ENCODE results near the gene STIM1. TPM values are rescaled to one million over a fixed set of nuclear protein-coding genes. Genes with fewer than 3 reads are reported as not detected.

The STIM1 gene
- total RNA-seq, 1 donor from 2014 or later = 60.7 TPM

DNA sequence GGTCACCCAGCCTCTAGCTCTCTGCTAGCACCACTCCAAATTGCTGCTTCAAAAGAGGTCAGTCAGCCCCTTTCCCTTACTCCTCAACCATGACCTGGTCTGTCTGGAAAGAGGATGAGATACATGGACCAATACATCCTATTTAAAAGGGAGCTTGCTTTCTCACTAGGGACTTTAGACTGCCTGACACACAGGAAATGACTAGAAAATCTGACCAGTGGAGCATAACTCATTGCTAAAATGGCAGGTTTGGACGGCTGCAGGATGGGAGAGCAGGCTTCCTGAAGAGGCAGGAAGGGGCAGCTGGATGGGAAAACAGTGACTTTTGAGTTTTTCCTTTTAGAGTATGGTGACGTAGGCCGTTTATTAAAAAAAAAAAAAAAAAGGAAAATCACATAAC lies 25.3 kb downstream of the STIM1 start:
- Histone ChIP-seq H3K9me3 (no peaks in the 10 kb centered on the region), H3K4me1 (peaks cover 31% of the 10 kb centered on the region), H3K4me3 (no peak overlapping the region), H3K27ac (peak overlapping the region; percentile 5), H3K27me3 (no peaks in the 10 kb centered on the region), H3K36me3 (no peaks in the 10 kb centered on the region)
- intact Hi-C loops (cut with DNase I) = no loop called here
- no peak for DNase-seq
- ATAC-seq = no peak
- TF ChIP-seq, protein P1, sequence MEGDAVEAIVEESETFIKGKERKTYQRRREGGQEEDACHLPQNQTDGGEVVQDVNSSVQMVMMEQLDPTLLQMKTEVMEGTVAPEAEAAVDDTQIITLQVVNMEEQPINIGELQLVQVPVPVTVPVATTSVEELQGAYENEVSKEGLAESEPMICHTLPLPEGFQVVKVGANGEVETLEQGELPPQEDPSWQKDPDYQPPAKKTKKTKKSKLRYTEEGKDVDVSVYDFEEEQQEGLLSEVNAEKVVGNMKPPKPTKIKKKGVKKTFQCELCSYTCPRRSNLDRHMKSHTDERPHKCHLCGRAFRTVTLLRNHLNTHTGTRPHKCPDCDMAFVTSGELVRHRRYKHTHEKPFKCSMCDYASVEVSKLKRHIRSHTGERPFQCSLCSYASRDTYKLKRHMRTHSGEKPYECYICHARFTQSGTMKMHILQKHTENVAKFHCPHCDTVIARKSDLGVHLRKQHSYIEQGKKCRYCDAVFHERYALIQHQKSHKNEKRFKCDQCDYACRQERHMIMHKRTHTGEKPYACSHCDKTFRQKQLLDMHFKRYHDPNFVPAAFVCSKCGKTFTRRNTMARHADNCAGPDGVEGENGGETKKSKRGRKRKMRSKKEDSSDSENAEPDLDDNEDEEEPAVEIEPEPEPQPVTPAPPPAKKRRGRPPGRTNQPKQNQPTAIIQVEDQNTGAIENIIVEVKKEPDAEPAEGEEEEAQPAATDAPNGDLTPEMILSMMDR (IDR thresholded peaks at IDR 0.05) = no peak

DNA sequence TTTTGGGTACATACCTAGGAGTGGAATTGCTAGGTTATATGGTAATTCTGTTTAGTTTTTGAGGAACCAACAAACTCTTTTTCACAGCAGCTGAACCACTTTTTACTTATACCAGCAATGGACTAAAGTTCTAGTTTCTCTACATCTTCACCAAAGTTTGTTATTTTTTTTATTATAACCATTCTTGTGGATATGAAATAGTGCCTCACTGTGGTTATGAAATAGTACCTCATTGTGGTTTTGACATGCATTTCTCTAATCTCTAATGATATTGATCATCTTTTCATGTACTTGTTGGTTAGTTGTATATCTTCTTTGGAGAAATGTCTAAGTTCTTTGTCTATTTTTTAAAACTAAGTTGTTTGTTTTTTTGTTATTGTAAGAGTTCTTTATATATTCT lies 27.2 kb downstream of the STIM1 start:
- no peak for ATAC-seq
- Histone ChIP-seq H3K36me3 (no peaks in the 10 kb centered on the region), H3K27me3 (no peaks in the 10 kb centered on the region), H3K4me3 (no peak overlapping the region), H3K4me1 (peaks cover 24% of the 10 kb centered on the region), H3K9me3 (no peaks in the 10 kb centered on the region), H3K27ac (no peak overlapping the region)
- intact Hi-C loops (cut with DNase I) = no loop called here
- no peak for DNase-seq
- TF ChIP-seq, protein P1 (IDR thresholded peaks at IDR 0.05) = no peak

DNA sequence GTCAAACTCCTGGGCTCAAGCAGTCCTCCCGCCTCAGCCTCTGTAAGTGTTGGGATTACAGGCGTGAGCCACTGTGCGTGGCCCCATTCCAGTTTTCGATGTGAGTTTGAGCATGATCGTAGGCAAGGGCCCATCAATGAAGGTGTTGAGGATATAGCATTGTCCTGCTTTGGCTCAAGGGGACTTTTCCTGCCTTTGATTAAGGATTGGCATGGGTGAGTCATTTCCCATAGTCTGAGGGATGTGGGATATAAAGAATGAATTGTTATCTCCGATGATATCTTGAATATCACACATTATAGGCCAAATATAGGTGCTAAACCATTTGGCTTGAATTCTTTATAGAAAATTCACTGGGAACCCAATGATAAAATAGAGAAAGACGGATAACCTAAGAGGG lies 30.4 kb downstream of the STIM1 start:
- Histone ChIP-seq H3K4me3 (no peak overlapping the region), H3K9me3 (no peaks in the 10 kb centered on the region), H3K27ac (no peak overlapping the region), H3K27me3 (no peaks in the 10 kb centered on the region), H3K36me3 (no peaks in the 10 kb centered on the region), H3K4me1 (peaks cover 5% of the 10 kb centered on the region)
- intact Hi-C loops (cut with DNase I) = no loop called here
- DNase-seq (no peak), ATAC-seq (no peak)
- TF ChIP-seq, protein P1 (IDR thresholded peaks at IDR 0.05) = no peak

DNA sequence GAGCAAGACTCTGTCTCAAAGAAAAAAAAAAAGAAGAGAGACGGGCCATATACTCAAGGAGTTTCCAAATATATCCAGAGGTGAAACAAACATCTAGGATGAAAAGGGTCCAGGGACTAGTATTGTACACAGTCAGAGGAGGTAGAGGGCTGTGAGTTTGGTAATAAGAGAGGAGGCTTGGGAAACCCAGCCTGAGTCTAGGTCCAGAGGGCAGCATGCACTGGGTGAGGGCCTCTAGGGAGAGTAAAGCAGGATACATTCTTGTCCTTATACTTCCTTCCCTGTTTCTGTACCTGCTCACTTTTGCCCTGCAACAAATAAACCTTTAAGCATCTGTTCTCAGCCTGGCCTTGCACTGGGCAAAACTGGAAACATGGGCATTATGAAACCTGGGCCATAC lies 31.5 kb downstream of the STIM1 start:
- no peak for ATAC-seq
- Histone ChIP-seq H3K27me3 (no peaks in the 10 kb centered on the region), H3K9me3 (no peaks in the 10 kb centered on the region), H3K36me3 (no peaks in the 10 kb centered on the region), H3K27ac (no peak overlapping the region), H3K4me1 (no peaks in the 10 kb centered on the region), H3K4me3 (no peak overlapping the region)
- intact Hi-C loops (cut with DNase I) = no loop called here
- no peak for DNase-seq
- TF ChIP-seq, protein P1 (IDR thresholded peaks at IDR 0.05) = no peak

DNA sequence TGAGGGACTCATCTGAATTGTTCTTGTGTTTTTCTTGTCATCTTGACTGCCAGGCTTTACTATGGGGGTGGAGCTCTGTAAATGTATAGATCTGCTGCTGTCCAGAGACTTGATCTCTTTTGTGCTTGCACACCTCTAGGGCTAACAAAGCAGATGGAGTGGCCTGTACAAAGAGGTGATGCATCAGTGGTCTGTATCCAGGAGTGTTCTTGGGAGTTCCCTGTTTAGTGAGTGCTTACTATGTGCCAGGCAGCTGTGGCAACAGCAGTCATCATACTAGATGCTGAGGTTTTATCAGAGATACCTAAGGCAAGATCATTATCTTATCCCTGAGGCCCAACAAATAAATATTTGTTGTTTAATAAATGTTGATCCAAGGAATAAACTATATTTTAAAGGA lies 33.4 kb downstream of the STIM1 start:
- TF ChIP-seq, protein P1 (IDR thresholded peaks at IDR 0.05) = no peak
- ATAC-seq (peak; percentile 12), DNase-seq (no peak)
- Histone ChIP-seq H3K27ac (no peak overlapping the region), H3K9me3 (no peaks in the 10 kb centered on the region), H3K27me3 (no peaks in the 10 kb centered on the region), H3K4me3 (no peak overlapping the region), H3K36me3 (no peaks in the 10 kb centered on the region), H3K4me1 (peaks cover 4% of the 10 kb centered on the region)
- intact Hi-C loops (cut with DNase I) = no loop called here

DNA sequence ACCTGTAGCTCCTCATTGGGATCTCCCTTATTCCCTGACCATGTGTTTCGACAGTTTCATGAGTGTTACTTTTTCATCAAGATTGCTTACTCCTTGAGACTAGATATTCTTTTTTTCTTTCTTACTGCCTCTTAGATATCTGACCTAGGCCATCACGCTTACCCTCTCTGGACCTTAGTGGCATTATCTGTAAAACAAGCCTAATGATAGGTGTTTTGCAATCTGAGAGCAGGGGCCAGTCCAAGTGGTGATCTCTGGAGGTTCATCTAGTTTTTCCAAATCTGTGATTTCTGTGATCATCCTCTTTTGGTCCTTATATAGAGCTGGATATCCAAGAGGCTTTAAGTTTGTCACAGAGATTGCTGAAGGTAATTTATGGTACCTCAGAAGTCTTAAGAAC lies 34.5 kb downstream of the STIM1 start:
- Histone ChIP-seq H3K4me3 (no peak overlapping the region), H3K4me1 (peaks cover 11% of the 10 kb centered on the region), H3K27me3 (no peaks in the 10 kb centered on the region), H3K27ac (no peak overlapping the region), H3K36me3 (no peaks in the 10 kb centered on the region), H3K9me3 (no peaks in the 10 kb centered on the region)
- intact Hi-C loops (cut with DNase I) = no loop called here
- no peak for ATAC-seq
- TF ChIP-seq, protein P1 (IDR thresholded peaks at IDR 0.05) = no peak
- no peak for DNase-seq
